Measurements from ENCODE around the gene GNAL. TPM values are rescaled to one million over a fixed set of nuclear protein-coding genes. Genes with fewer than 3 reads are reported as not detected.
A peak's percentile ranks its signal among the peaks of the same experiment; 100 is the strongest.
"Not testable (repeated sequence)": the region's sequence is repeated elsewhere in the genome, so short reads cannot be mapped to it uniquely, and the experiment has no call there.

The GNAL gene
- total RNA-seq, 1 donor from 2014 or later, result 14.7 TPM

GRCh38 chr18:11849279-11849678 is 160.2 kb downstream of the GNAL start:
- TF ChIP-seq CTCF (IDR thresholded peaks at IDR 0.05; ENCODE audit: insufficient read depth, low read length, poor library complexity, severe bottlenecking), result no peak
- H3K4me3 ChIP-seq (ENCODE audit: low read depth, low read length), result no peak overlapping the region
- H3K36me3 ChIP-seq (ENCODE audit: control insufficient read depth, insufficient read depth, low read length), result no peaks in the 10 kb centered on the region
- H3K27me3 ChIP-seq (ENCODE audit: control insufficient read depth, insufficient read depth, low read length), result no peaks in the 10 kb centered on the region
- DNase-seq (ENCODE audit: low read depth), result no peak

- no peaks in the 10 kb centered on the region for H3K27me3 ChIP-seq (ENCODE audit: control insufficient read depth, insufficient read depth, low read length)
- DNase-seq (ENCODE audit: low read depth), result peak; percentile 69
- H3K4me3 ChIP-seq (ENCODE audit: low read depth, low read length), result peak overlapping the region; percentile 87
- no peak for TF ChIP-seq CTCF (IDR thresholded peaks at IDR 0.05; ENCODE audit: insufficient read depth, low read length, poor library complexity, severe bottlenecking)
- no peaks in the 10 kb centered on the region for H3K36me3 ChIP-seq (ENCODE audit: control insufficient read depth, insufficient read depth, low read length)
These were observed 161.0 kb downstream of the GNAL start for GRCh38 chr18:11849841-11850634.

- no peaks in the 10 kb centered on the region for H3K36me3 ChIP-seq (ENCODE audit: control insufficient read depth, insufficient read depth, low read length)
- H3K4me3 ChIP-seq (ENCODE audit: low read depth, low read length), result peak overlapping the region; percentile 87
- H3K27me3 ChIP-seq (ENCODE audit: control insufficient read depth, insufficient read depth, low read length), result no peaks in the 10 kb centered on the region
- no peak for DNase-seq (ENCODE audit: low read depth)
- no peak for TF ChIP-seq CTCF (IDR thresholded peaks at IDR 0.05; ENCODE audit: insufficient read depth, low read length, poor library complexity, severe bottlenecking)
These were observed 161.7 kb downstream of the GNAL start for GRCh38 chr18:11850821-11851145.

- peak; percentile 86 for DNase-seq (ENCODE audit: low read depth)
- Histone ChIP-seq H3K27me3 (ENCODE audit: control insufficient read depth, insufficient read depth, low read length) (no peaks in the 10 kb centered on the region), H3K4me3 (ENCODE audit: low read depth, low read length) (peak within 1 kb of the TSS; percentile 87), H3K36me3 (ENCODE audit: control insufficient read depth, insufficient read depth, low read length) (no peaks in the 10 kb centered on the region)
- TF ChIP-seq CTCF (IDR thresholded peaks at IDR 0.05; ENCODE audit: insufficient read depth, low read length, poor library complexity, severe bottlenecking), result no peak
These were observed 162.2 kb downstream of the GNAL start, which contains the start of gene CHMP1B for GRCh38 chr18:11851146-11851805. Gene CHMP1B, plus strand, starts transcription at chr18:11851413. Its CDS starts 99 bp downstream, at chr18:11851512.

GRCh38 chr18:11851806-11852337 is 162.8 kb downstream of the GNAL start:
- no peak for DNase-seq (ENCODE audit: low read depth)
- peak overlapping the region; percentile 87 for H3K4me3 ChIP-seq (ENCODE audit: low read depth, low read length)
- no peak for TF ChIP-seq CTCF (IDR thresholded peaks at IDR 0.05; ENCODE audit: insufficient read depth, low read length, poor library complexity, severe bottlenecking)

GRCh38 chr18:11854554-11854953 is 165.5 kb downstream of the GNAL start:
- not testable (repeated sequence) for DNase-seq (ENCODE audit: low read depth); H3K4me3 ChIP-seq (ENCODE audit: low read depth, low read length)

More at GRCh38 chr18:11851806-11852337, 162.8 kb downstream of the GNAL start:
- H3K36me3 ChIP-seq (ENCODE audit: control insufficient read depth, insufficient read depth, low read length), result no peaks in the 10 kb centered on the region
- no peaks in the 10 kb centered on the region for H3K27me3 ChIP-seq (ENCODE audit: control insufficient read depth, insufficient read depth, low read length)

More at GRCh38 chr18:11854554-11854953, 165.5 kb downstream of the GNAL start:
- H3K27me3 ChIP-seq (ENCODE audit: control insufficient read depth, insufficient read depth, low read length); H3K36me3 ChIP-seq (ENCODE audit: control insufficient read depth, insufficient read depth, low read length): not testable (repeated sequence)

Measured in kidney epithelial cell (primary cell).